GM12878 (cell line): ENCODE results near the gene PTPRQ. TPM values are rescaled to one million over a fixed set of nuclear protein-coding genes. Genes with fewer than 3 reads are reported as not detected.

Experiments used
- CEBPZ ChIP-seq: fragments of 150-350 bp; IDR thresholded peaks from 2 replicates; pipeline ENCODE4 v1.6.1; 2016; ENCODE audit warnings: low read depth, low read length
- E4F1 ChIP-seq: fragments of 450-650 bp; IDR thresholded peaks from 2 replicates; pipeline ENCODE4 v1.6.1; 2018; ENCODE audit warnings: borderline replicate concordance, mild to moderate bottlenecking; ENCODE audit not compliant: partially characterized antibody
- EZH2 ChIP-seq: IDR thresholded peaks from 2 replicates; pipeline ENCODE4 v1.6.1; 2012; ENCODE audit warnings: low read depth, mild to moderate bottlenecking, control low read depth, inconsistent platforms, low read length, borderline replicate concordance; ENCODE audit not compliant: control insufficient read depth
- JUNB ChIP-seq: IDR thresholded peaks from 2 replicates; pipeline ENCODE4 v1.6.1; 2016; ENCODE audit warnings: antibody characterized with exemption, mild to moderate bottlenecking
- KAT2A ChIP-seq: conservative IDR thresholded peaks from 2 replicates; pipeline ENCODE4 v1.6.1; 2011; ENCODE audit warnings: low read depth, low read length; ENCODE audit not compliant: control insufficient read depth
- RBBP5 ChIP-seq: fragments of 200-600 bp; sonication (generic); conservative IDR thresholded peaks from 2 replicates; pipeline ENCODE4 v1.6.1; 2016
- RELA ChIP-seq: fragments of 450-650 bp; IDR thresholded peaks from 2 replicates; pipeline ENCODE4 v1.8.0; 2014; ENCODE audit warnings: borderline replicate concordance; ENCODE audit not compliant: partially characterized antibody
- RUNX3 ChIP-seq: IDR thresholded peaks from 2 replicates; pipeline ENCODE4 v1.6.1; 2012; ENCODE audit warnings: low read length, inconsistent platforms
- SUPT20H ChIP-seq: IDR thresholded peaks from 2 replicates; pipeline ENCODE4 v1.6.1; 2011; ENCODE audit warnings: low read depth, mild to moderate bottlenecking, low read length, moderate library complexity, borderline replicate concordance; ENCODE audit not compliant: control insufficient read depth
- SUZ12 ChIP-seq: fragments of 200-600 bp; sonication (generic); IDR thresholded peaks from one replicate; pipeline ENCODE4 v1.6.1; 2018; ENCODE audit warnings: antibody characterized with exemption, mild to moderate bottlenecking; ENCODE audit not compliant: unreplicated experiment
- polyA plus RNA-seq, 11 experiments: library from polyadenylated mRNA; depleted of rRNA in 4 of 11; unstranded in 6 of 11; stranded (reverse) in 5 of 11; fragments of >200 nt; fragmentation: Nextera tagmentation in 4 of 11; fragmentation: Illumina TruSeq in 1 of 11; extraction: Ambion mirVana in 4 of 11; extraction: Trizol in 1 of 11; gene quantifications; 1 replicate in 1 of 11; 2 replicates in 10 of 11; pipeline versions ENCODE4 v1.2.1 to v1.2.3, GENCODE V29; 2011 to 2016; ENCODE audit warnings: inconsistent platforms in 2 of 11, missing spikeins in 2 of 11, low read depth in 1 of 11
- total RNA-seq, 4 experiments: library from RNA; depleted of rRNA in 3 of 4; stranded (reverse); fragments of >200 nt in 3 of 4; fragmentation: Illumina TruSeq in 1 of 4; extraction: Trizol in 1 of 4; gene quantifications; 2 replicates each; pipeline versions ENCODE4 v1.2.1 to v1.2.3, GENCODE V29; 2013 to 2021

The PTPRQ gene
- total and polyA plus RNA-seq, 10 of the 15 experiments (the other 5 are each of a cell fraction or from before 2014, with no cell fraction given), result 0.01 TPM; not detected in 9

- no peak for TF ChIP-seq CEBPZ
- TF ChIP-seq RELA, result no peak
- TF ChIP-seq JUNB, result no peak
- TF ChIP-seq KAT2A, result no peak
- TF ChIP-seq EZH2, result no peak
- no peak for TF ChIP-seq RUNX3
- no peak for TF ChIP-seq SUZ12
- TF ChIP-seq E4F1, result no peak
- no peak for TF ChIP-seq RBBP5
- no peak for TF ChIP-seq SUPT20H
Observed at GRCh38 chr12:80413462-80413861, 30.6 kb upstream of the PTPRQ start (continued).
